Ectodermal cell (in vitro differentiated cells): Measurements from ENCODE around the gene KRTAP5-10.

Source experiments
- H3K27ac ChIP-seq: 2 replicates; pipeline ENCODE4 v1.7.0; 2013; ENCODE audit warnings: mild to moderate bottlenecking, low read depth, low read length; ENCODE audit not compliant: insufficient read depth, poor library complexity, severe bottlenecking
- H3K27me3 ChIP-seq: 2 replicates; pipeline ENCODE4 v1.7.0; 2013; ENCODE audit warnings: mild to moderate bottlenecking, low read length; ENCODE audit not compliant: insufficient read depth, control insufficient read depth, poor library complexity, severe bottlenecking
- H3K36me3 ChIP-seq: one replicate; pipeline ENCODE4 v1.7.0; 2013; ENCODE audit warnings: low read length; ENCODE audit not compliant: control insufficient read depth, insufficient read depth
- H3K4me1 ChIP-seq: one replicate; pipeline ENCODE4 v1.7.0; 2013; ENCODE audit warnings: low read length; ENCODE audit not compliant: control insufficient read depth, insufficient read depth
- H3K4me3 ChIP-seq: 2 replicates; pipeline ENCODE4 v1.7.0; 2013; ENCODE audit warnings: low read depth, low read length, control low read depth; ENCODE audit not compliant: insufficient read depth
- H3K9me3 ChIP-seq: 2 replicates; pipeline ENCODE4 v1.7.0; 2013; ENCODE audit warnings: mild to moderate bottlenecking, low read length, moderate library complexity; ENCODE audit not compliant: control insufficient read depth
- WGBS, 2 experiments: methylation state at CpG; one replicate each; pipeline ENCODE4 v1.1.7; 2013; ENCODE audit warnings: missing lambda C conversion rate in 2 of 2; 5-methylcytosine and 5-hydroxymethylcytosine counted together

The KRTAP5-10 gene

GRCh38 chr11:71542879-71543777 is 22.2 kb upstream of the KRTAP5-10 start:
- no peak overlapping the region for H3K27ac ChIP-seq
- H3K9me3 ChIP-seq = no peaks in the 10 kb centered on the region
- H3K27me3 ChIP-seq = no peaks in the 10 kb centered on the region
- no peaks in the 10 kb centered on the region for H3K36me3 ChIP-seq
- 88 to 89% methylated on average over 15 of the region's 15 CpGs for WGBS, 2 experiments
- H3K4me1 ChIP-seq = no peaks in the 10 kb centered on the region
- no peak overlapping the region for H3K4me3 ChIP-seq

DNA sequence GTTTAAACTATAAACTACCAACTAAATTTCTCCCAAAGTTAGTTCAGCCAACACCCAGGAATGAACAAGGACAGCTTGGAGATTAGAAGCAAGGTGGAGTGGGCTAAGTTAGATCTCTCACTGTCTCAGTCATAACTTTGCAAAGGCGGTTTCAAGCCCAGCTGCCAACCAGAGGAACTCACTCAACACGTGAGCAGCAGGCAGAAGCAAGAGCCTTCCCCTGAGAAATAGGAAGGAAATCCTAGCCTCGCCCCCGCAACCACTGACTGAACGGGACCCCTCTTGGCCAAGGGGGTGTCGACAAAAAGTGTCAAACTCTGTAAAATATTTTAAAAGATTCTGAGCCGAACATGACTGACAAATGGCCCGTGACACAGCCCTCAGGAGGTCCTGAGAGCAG is 21.5 kb upstream of the KRTAP5-10 start:
- 84 to 88% methylated on average over 8 of the region's 8 CpGs for WGBS, 2 experiments
- H3K27me3 ChIP-seq = no peaks in the 10 kb centered on the region
- H3K4me3 ChIP-seq = no peak overlapping the region
- H3K9me3 ChIP-seq = no peaks in the 10 kb centered on the region
- H3K27ac ChIP-seq = no peak overlapping the region
- no peaks in the 10 kb centered on the region for H3K4me1 ChIP-seq
- H3K36me3 ChIP-seq = no peaks in the 10 kb centered on the region

- 83% methylated on average over 3 to 6 of the region's 6 CpGs for WGBS, 2 experiments
- Histone ChIP-seq H3K9me3 (no peaks in the 10 kb centered on the region), H3K27ac (no peak overlapping the region), H3K27me3 (no peaks in the 10 kb centered on the region), H3K4me3 (no peak overlapping the region), H3K4me1 (no peaks in the 10 kb centered on the region), H3K36me3 (no peaks in the 10 kb centered on the region)
Measured at GRCh38 chr11:71544525-71545214, 20.7 kb upstream of the KRTAP5-10 start.

DNA sequence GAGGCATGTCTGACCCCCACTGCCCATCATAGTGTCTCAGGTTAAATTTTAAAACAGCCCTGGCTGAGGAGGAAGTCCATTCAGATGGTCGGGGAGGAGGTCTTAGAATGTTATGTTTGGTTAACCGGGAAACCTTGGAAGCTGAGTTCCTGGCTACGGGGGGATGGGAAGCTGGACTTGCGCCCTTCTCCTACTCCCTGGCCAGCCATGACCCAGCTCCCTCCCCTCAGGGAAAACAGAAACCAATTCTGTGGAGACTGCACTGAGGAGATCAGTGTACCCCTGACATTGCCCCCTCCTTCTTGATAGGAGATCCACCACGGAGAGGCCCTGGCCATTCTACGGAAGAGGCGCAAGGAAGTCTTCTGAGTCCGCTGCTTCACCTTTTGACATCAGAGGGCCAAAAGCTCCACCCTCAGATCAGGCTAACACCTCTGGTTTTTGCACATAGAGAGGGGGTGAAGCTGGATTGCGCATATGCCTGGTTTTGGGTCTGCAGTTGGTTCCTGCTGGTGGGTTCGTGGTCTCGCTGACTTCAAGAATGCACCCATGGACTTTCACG is 19.9 kb upstream of the KRTAP5-10 start:
- WGBS, 2 experiments = 94 to 95% methylated on average over 12 of the region's 12 CpGs
- no peaks in the 10 kb centered on the region for H3K36me3 ChIP-seq
- no peak overlapping the region for H3K27ac ChIP-seq
- no peaks in the 10 kb centered on the region for H3K4me1 ChIP-seq
- H3K27me3 ChIP-seq = no peaks in the 10 kb centered on the region
- H3K9me3 ChIP-seq = no peaks in the 10 kb centered on the region
- no peak overlapping the region for H3K4me3 ChIP-seq

- Histone ChIP-seq H3K36me3 (no peaks in the 10 kb centered on the region), H3K27me3 (no peaks in the 10 kb centered on the region), H3K9me3 (no peaks in the 10 kb centered on the region), H3K4me3 (no peak within 1 kb of the TSS), H3K27ac (no peak within 1 kb of the TSS), H3K4me1 (no peaks in the 10 kb centered on the region)
- WGBS, 2 experiments = 89 to 93% methylated on average over 5 of the region's 5 CpGs
Measured at GRCh38 chr11:71548120-71548519, 17.2 kb upstream of the KRTAP5-10 start, which contains the start of gene KRTAP5-9. TSS of gene KRTAP5-9 (plus strand) at chr11:71548420. CDS start at chr11:71548658, 238 bp downstream.

DNA sequence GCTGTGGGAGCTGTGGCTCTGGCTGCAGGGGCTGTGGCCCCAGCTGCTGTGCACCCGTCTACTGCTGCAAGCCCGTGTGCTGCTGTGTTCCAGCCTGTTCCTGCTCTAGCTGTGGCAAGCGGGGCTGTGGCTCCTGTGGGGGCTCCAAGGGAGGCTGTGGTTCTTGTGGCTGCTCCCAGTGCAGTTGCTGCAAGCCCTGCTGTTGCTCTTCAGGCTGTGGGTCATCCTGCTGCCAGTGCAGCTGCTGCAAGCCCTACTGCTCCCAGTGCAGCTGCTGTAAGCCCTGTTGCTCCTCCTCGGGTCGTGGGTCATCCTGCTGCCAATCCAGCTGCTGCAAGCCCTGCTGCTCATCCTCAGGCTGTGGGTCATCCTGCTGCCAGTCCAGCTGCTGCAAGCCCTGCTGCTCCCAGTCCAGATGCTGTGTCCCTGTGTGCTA is 16.6 kb upstream of the KRTAP5-10 start:
- H3K36me3 ChIP-seq = no peaks in the 10 kb centered on the region
- no peaks in the 10 kb centered on the region for H3K9me3 ChIP-seq
- no peaks in the 10 kb centered on the region for H3K4me1 ChIP-seq
- H3K4me3 ChIP-seq = no peak overlapping the region
- H3K27me3 ChIP-seq = no peaks in the 10 kb centered on the region
- H3K27ac ChIP-seq = no peak overlapping the region
- 82 to 87% methylated on average over 5 of the region's 5 CpGs for WGBS, 2 experiments

DNA sequence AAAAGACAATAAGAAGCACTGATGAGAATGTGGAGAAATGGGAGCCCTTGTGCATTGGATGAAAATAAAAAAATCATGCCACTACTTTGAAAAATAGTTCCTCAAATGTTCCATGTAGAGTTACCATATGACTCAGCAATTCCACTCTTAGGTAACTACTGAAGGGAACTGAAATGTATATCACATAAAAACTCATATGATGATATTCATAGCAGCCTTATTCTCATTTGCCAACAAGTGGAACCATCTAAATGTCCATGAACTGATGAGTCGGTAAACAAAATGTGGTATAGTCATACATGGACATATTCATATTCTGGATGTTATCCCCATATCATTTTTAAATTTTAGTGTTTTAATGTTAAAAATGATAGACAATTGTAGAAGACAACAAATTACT is 13.7 kb upstream of the KRTAP5-10 start:
- H3K27me3 ChIP-seq = no peaks in the 10 kb centered on the region
- WGBS, 2 experiments = 100% methylated on average over 1 of the region's 1 CpG
- no peak overlapping the region for H3K27ac ChIP-seq
- H3K9me3 ChIP-seq = no peaks in the 10 kb centered on the region
- H3K4me3 ChIP-seq = no peak overlapping the region
- H3K36me3 ChIP-seq = no peaks in the 10 kb centered on the region
- H3K4me1 ChIP-seq = no peaks in the 10 kb centered on the region

GRCh38 chr11:71554996-71555395 is 10.4 kb upstream of the KRTAP5-10 start:
- WGBS, 2 experiments = 92 to 94% methylated on average over 6 of the region's 6 CpGs
- Histone ChIP-seq H3K27me3 (no peaks in the 10 kb centered on the region), H3K9me3 (no peaks in the 10 kb centered on the region), H3K27ac (no peak overlapping the region), H3K4me3 (no peak overlapping the region), H3K4me1 (no peaks in the 10 kb centered on the region), H3K36me3 (no peaks in the 10 kb centered on the region)

DNA sequence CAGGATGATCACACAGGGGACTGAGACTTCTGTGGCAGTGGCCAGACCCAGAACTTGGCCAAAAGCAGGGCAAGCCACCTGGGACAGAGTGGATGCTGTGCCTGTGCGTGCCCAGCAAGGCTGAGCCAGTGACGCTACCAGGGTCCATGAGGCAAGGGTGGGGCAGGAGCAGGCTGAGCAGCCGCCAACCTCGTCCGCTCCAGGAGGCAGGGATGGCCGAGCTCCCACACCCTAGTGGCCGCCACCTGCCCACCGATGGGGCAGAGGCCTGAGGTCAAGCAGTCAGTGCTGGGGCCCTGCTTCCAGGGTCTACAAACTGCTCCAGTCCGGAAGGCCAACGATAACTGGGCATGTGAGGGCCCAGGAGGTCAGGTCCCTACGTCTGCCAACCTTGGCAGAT is 9.9 kb upstream of the KRTAP5-10 start:
- H3K9me3 ChIP-seq = no peaks in the 10 kb centered on the region
- no peaks in the 10 kb centered on the region for H3K27me3 ChIP-seq
- no peaks in the 10 kb centered on the region for H3K36me3 ChIP-seq
- WGBS, 2 experiments = 94% methylated on average over 11 of the region's 11 CpGs
- no peak overlapping the region for H3K27ac ChIP-seq
- no peaks in the 10 kb centered on the region for H3K4me1 ChIP-seq
- no peak overlapping the region for H3K4me3 ChIP-seq

GRCh38 chr11:71556018-71556417 is 9.3 kb upstream of the KRTAP5-10 start:
- no peak overlapping the region for H3K4me3 ChIP-seq
- H3K4me1 ChIP-seq = no peaks in the 10 kb centered on the region
- H3K27ac ChIP-seq = no peak overlapping the region
- H3K36me3 ChIP-seq = no peaks in the 10 kb centered on the region
- no peaks in the 10 kb centered on the region for H3K9me3 ChIP-seq
- no peaks in the 10 kb centered on the region for H3K27me3 ChIP-seq
- 87 to 94% methylated on average over 4 of the region's 4 CpGs for WGBS, 2 experiments
